GM08714 (cell line): Measurements from ENCODE around the gene DNAJB13.

Source experiments
- H3K4me3 ChIP-seq: fragments of 200-500 bp; sonication (Bioruptor generic); 2 replicates; pipeline ENCODE4 v1.5.1; 2014; ENCODE audit warnings: mild to moderate bottlenecking, low read length, inconsistent platforms
- ZNF274 ChIP-seq: IDR thresholded peaks from 2 replicates; pipeline ENCODE4 v1.6.1; 2012; ENCODE audit warnings: mild to moderate bottlenecking, low read depth, low read length

The DNAJB13 gene

GRCh38 chr11:73962101-73962705 lies 11.4 kb downstream of the DNAJB13 start:
- no peak for TF ChIP-seq ZNF274
- no peak overlapping the region for H3K4me3 ChIP-seq

- TF ChIP-seq ZNF274: no peak
- H3K4me3 ChIP-seq: no peak overlapping the region
These were observed 13.0 kb downstream of the DNAJB13 start for GRCh38 chr11:73963861-73964260.

- no peak for TF ChIP-seq ZNF274
- no peak overlapping the region for H3K4me3 ChIP-seq
These were observed 14.4 kb downstream of the DNAJB13 start for GRCh38 chr11:73965076-73965763.

- TF ChIP-seq ZNF274: no peak
- H3K4me3 ChIP-seq: no peak overlapping the region
These were observed 14.9 kb downstream of the DNAJB13 start for GRCh38 chr11:73965764-73966121.

- H3K4me3 ChIP-seq: no peak overlapping the region
- TF ChIP-seq ZNF274: no peak
These were observed 17.6 kb downstream of the DNAJB13 start for GRCh38 chr11:73968356-73968966.

GRCh38 chr11:73969091-73969490 lies 18.3 kb downstream of the DNAJB13 start:
- no peak for TF ChIP-seq ZNF274
- H3K4me3 ChIP-seq: no peak overlapping the region

- no peak for TF ChIP-seq ZNF274
These were observed 19.4 kb downstream of the DNAJB13 start for GRCh38 chr11:73969991-73970800.

GRCh38 chr11:73971175-73971719 lies 20.4 kb downstream of the DNAJB13 start:
- no peak overlapping the region for H3K4me3 ChIP-seq
- TF ChIP-seq ZNF274: no peak

More at GRCh38 chr11:73969991-73970800, 19.4 kb downstream of the DNAJB13 start:
- no peak overlapping the region for H3K4me3 ChIP-seq

- no peak for TF ChIP-seq ZNF274
- H3K4me3 ChIP-seq: no peak overlapping the region
These were observed 21.4 kb downstream of the DNAJB13 start for GRCh38 chr11:73972187-73972586.

- H3K4me3 ChIP-seq: no peak overlapping the region
- TF ChIP-seq ZNF274: no peak
These were observed 22.0 kb downstream of the DNAJB13 start for GRCh38 chr11:73972620-73973449.

GRCh38 chr11:73974604-73975478 lies 24.0 kb downstream of the DNAJB13 start:
- no peak for TF ChIP-seq ZNF274
- H3K4me3 ChIP-seq: no peak overlapping the region

- no peak overlapping the region for H3K4me3 ChIP-seq
- TF ChIP-seq ZNF274: no peak
These were observed 24.6 kb downstream of the DNAJB13 start for GRCh38 chr11:73975479-73975757.

- TF ChIP-seq ZNF274: no peak
- no peak overlapping the region for H3K4me3 ChIP-seq
These were observed 25.8 kb downstream of the DNAJB13 start for GRCh38 chr11:73976451-73977151.
